ENCODE measurements around the gene CDH23. TPM values are rescaled to one million over a fixed set of nuclear protein-coding genes. Genes with fewer than 3 reads are reported as not detected.

CDH23 gene
- total RNA-seq = 10.3 TPM

- Histone ChIP-seq H3K4me3 (peak within 1 kb of the TSS; percentile 48 to 67), H3K4me1 (peaks cover 13% of the 10 kb centered on the region), H3K9me3 (no peaks in the 10 kb centered on the region), H3K27me3 (no peaks in the 10 kb centered on the region), H3K36me3 (no peaks in the 10 kb centered on the region), H3K27ac (peak within 1 kb of the TSS; percentile 86)
- TF ChIP-seq POLR2A (IDR thresholded peaks at IDR 0.05) (no peak), CTCF (IDR thresholded peaks at IDR 0.05) (no peak), POLR2AphosphoS5 (IDR thresholded peaks at IDR 0.05; ENCODE audit: insufficient read depth in 1 of 2, low read depth in 1 of 2) (no peak)
- intact Hi-C loops (cut with DNase I) = loop anchor here (2.0 to 10.0 kb wide), 4 partner anchors 175 to 408 kb away; no protein-coding TSS in a partner anchor
- peak in 1 of 2 donors; percentile 77 for DNase-seq (ENCODE audit: extremely low spot score in 2 of 2)
Observed at GRCh38 chr10:71396711-71397295, at the start of gene CDH23. CDH23 (plus strand) TSS chr10:71396920; CDS start chr10:71439832, 42,912 bp downstream.

- Histone ChIP-seq H3K9me3 (no peaks in the 10 kb centered on the region), H3K4me3 (no peak overlapping the region), H3K27ac (no peak overlapping the region), H3K4me1 (no peaks in the 10 kb centered on the region), H3K36me3 (no peaks in the 10 kb centered on the region), H3K27me3 (no peaks in the 10 kb centered on the region)
- TF ChIP-seq POLR2A (IDR thresholded peaks at IDR 0.05) (no peak), CTCF (IDR thresholded peaks at IDR 0.05) (no peak), POLR2AphosphoS5 (IDR thresholded peaks at IDR 0.05; ENCODE audit: insufficient read depth in 1 of 2, low read depth in 1 of 2) (no peak)
- intact Hi-C loops (cut with DNase I) = no loop called here
- DNase-seq (ENCODE audit: extremely low spot score in 2 of 2) = no peak
Observed at GRCh38 chr10:71347587-71348395, 48.9 kb upstream of the CDH23 start.

GRCh38 chr10:71348850-71349249 lies 47.9 kb upstream of the CDH23 start:
- Histone ChIP-seq H3K27ac (no peak overlapping the region), H3K9me3 (no peaks in the 10 kb centered on the region), H3K27me3 (no peaks in the 10 kb centered on the region), H3K4me3 (no peak overlapping the region), H3K36me3 (no peaks in the 10 kb centered on the region), H3K4me1 (no peaks in the 10 kb centered on the region)
- DNase-seq (ENCODE audit: extremely low spot score in 2 of 2) = no peak
- intact Hi-C loops (cut with DNase I) = no loop called here
- TF ChIP-seq CTCF (IDR thresholded peaks at IDR 0.05) (no peak), POLR2AphosphoS5 (IDR thresholded peaks at IDR 0.05; ENCODE audit: insufficient read depth in 1 of 2, low read depth in 1 of 2) (no peak), POLR2A (IDR thresholded peaks at IDR 0.05) (no peak)

GRCh38 chr10:71349406-71349805 lies 47.3 kb upstream of the CDH23 start:
- Histone ChIP-seq H3K9me3 (no peaks in the 10 kb centered on the region), H3K4me3 (no peak overlapping the region), H3K36me3 (no peaks in the 10 kb centered on the region), H3K4me1 (no peaks in the 10 kb centered on the region), H3K27me3 (no peaks in the 10 kb centered on the region), H3K27ac (no peak overlapping the region)
- TF ChIP-seq POLR2AphosphoS5 (IDR thresholded peaks at IDR 0.05; ENCODE audit: insufficient read depth in 1 of 2, low read depth in 1 of 2) (no peak), POLR2A (IDR thresholded peaks at IDR 0.05) (no peak), CTCF (IDR thresholded peaks at IDR 0.05) (no peak)
- no peak for DNase-seq (ENCODE audit: extremely low spot score in 2 of 2)
- intact Hi-C loops (cut with DNase I) = no loop called here

- Histone ChIP-seq H3K27me3 (no peaks in the 10 kb centered on the region), H3K9me3 (no peaks in the 10 kb centered on the region), H3K27ac (no peak overlapping the region), H3K36me3 (peaks cover 0 to 2% of the 10 kb centered on the region in 2 donors), H3K4me3 (no peak overlapping the region), H3K4me1 (no peaks in the 10 kb centered on the region)
- intact Hi-C loops (cut with DNase I) = no loop called here
- TF ChIP-seq CTCF (IDR thresholded peaks at IDR 0.05) = no peak
- no peak for TF ChIP-seq POLR2AphosphoS5 (IDR thresholded peaks at IDR 0.05; ENCODE audit: insufficient read depth in 1 of 2, low read depth in 1 of 2)
- TF ChIP-seq POLR2A (IDR thresholded peaks at IDR 0.05) = no peak
- no peak for DNase-seq (ENCODE audit: extremely low spot score in 2 of 2)
Observed at GRCh38 chr10:71351087-71351486, 45.6 kb upstream of the CDH23 start.

All from vagina (tissue), 2 donors.